GM18499 (cell line): ENCODE results near the gene PTDSS2.
"Not testable (repeated sequence)": the region's sequence is repeated elsewhere in the genome, so short reads cannot be mapped to it uniquely, and the experiment has no call there.

Experiments
- ATAC-seq: cut with Tn5 transposase; IDR thresholded peaks from one replicate; pipeline ENCODE4 v1.9.1; 2021; ENCODE audit warnings: moderate number of reproducible peaks; ENCODE audit not compliant: insufficient read depth, unreplicated experiment

The PTDSS2 gene

GRCh38 chr11:449889-450808 is at the start of gene PTDSS2:
TSS of gene PTDSS2 (plus strand) at chr11:450279. CDS start at chr11:450456, 177 bp downstream.
- ATAC-seq, result peak; percentile 61

- ATAC-seq, result not testable (repeated sequence)
These were observed 48.9 kb upstream of the PTDSS2 start for GRCh38 chr11:401196-401595.

GRCh38 chr11:403021-403760 is 46.9 kb upstream of the PTDSS2 start:
- ATAC-seq, result no peak

GRCh38 chr11:403761-404431 is 46.2 kb upstream of the PTDSS2 start:
- no peak for ATAC-seq

- no peak for ATAC-seq
These were observed 45.4 kb upstream of the PTDSS2 start for GRCh38 chr11:404551-405264.

- ATAC-seq, result no peak
These were observed 44.6 kb upstream of the PTDSS2 start for GRCh38 chr11:405323-405953.

GRCh38 chr11:405954-406795 is 43.9 kb upstream of the PTDSS2 start:
- ATAC-seq, result no peak

- ATAC-seq, result no peak
These were observed 43.1 kb upstream of the PTDSS2 start for GRCh38 chr11:406796-407650.

- no peak for ATAC-seq
These were observed 42.4 kb upstream of the PTDSS2 start for GRCh38 chr11:407651-408123.

GRCh38 chr11:408154-409007 is 41.7 kb upstream of the PTDSS2 start:
- ATAC-seq, result no peak

GRCh38 chr11:409008-409599 is 41.0 kb upstream of the PTDSS2 start:
- no peak for ATAC-seq

- ATAC-seq, result no peak
These were observed 40.2 kb upstream of the PTDSS2 start for GRCh38 chr11:409600-410483.

- not testable (repeated sequence) for ATAC-seq
These were observed 39.4 kb upstream of the PTDSS2 start for GRCh38 chr11:410711-411110.

GRCh38 chr11:411520-411919 is 38.6 kb upstream of the PTDSS2 start:
- not testable (repeated sequence) for ATAC-seq

GRCh38 chr11:412641-413119 is 37.4 kb upstream of the PTDSS2 start:
- no peak for ATAC-seq
